Fibroblast of lung (primary cell): Measurements from ENCODE around the gene MBD6. TPM values are rescaled to one million over a fixed set of nuclear protein-coding genes. Genes with fewer than 3 reads are reported as not detected.

Source experiments
- DNase-seq, 2 donors: peaks; one replicate each; pipeline versions ENCODE4 v3.0.0 to v3.0.0-alpha.2; 2010; ENCODE audit warnings: low read depth in 2 of 2
- H2AFZ ChIP-seq: 2 replicates; pipeline ENCODE4 v1.5.1; 2012; ENCODE audit warnings: low read length, control low read depth, inconsistent platforms
- H3K27ac ChIP-seq: 2 replicates; pipeline ENCODE4 v1.5.1; 2011; ENCODE audit warnings: low read length, control low read depth; ENCODE audit not compliant: insufficient read depth
- H3K27me3 ChIP-seq: 2 replicates; pipeline ENCODE4 v1.5.1; 2011; ENCODE audit warnings: mild to moderate bottlenecking, low read length; ENCODE audit not compliant: control insufficient read depth, insufficient read depth
- H3K36me3 ChIP-seq: 2 replicates; pipeline ENCODE4 v1.5.1; 2011; ENCODE audit warnings: low read length; ENCODE audit not compliant: control insufficient read depth, insufficient read depth
- H3K4me1 ChIP-seq: 2 replicates; pipeline ENCODE4 v1.5.1; 2011; ENCODE audit warnings: low read length; ENCODE audit not compliant: control insufficient read depth, insufficient read depth; ENCODE audit errors: extremely low read depth
- H3K4me2 ChIP-seq: 2 replicates; pipeline ENCODE4 v1.5.1; 2011; ENCODE audit warnings: low read length, control low read depth; ENCODE audit not compliant: insufficient read depth; ENCODE audit errors: extremely low read depth
- H3K4me3 ChIP-seq, 4 experiments: fragments of 200-600 bp in 1 of 4; sonication (generic) in 1 of 4; replicated peaks in 1 of 4; 2 replicates each; pipeline ENCODE4 v1.5.1; 2011 to 2016; ENCODE audit warnings: low read length in 4 of 4, low read depth in 3 of 4, mild to moderate bottlenecking in 3 of 4, control low read depth in 2 of 4, inconsistent platforms in 1 of 4, mixed read lengths in 1 of 4; ENCODE audit not compliant: insufficient read depth in 1 of 4; ENCODE audit errors: control extremely low read depth in 1 of 4
- H3K79me2 ChIP-seq: 2 replicates; pipeline ENCODE4 v1.5.1; 2012; ENCODE audit warnings: mild to moderate bottlenecking, low read length, inconsistent platforms; ENCODE audit not compliant: control insufficient read depth, insufficient read depth
- H3K9ac ChIP-seq: 2 replicates; pipeline ENCODE4 v1.5.1; 2011; ENCODE audit warnings: mild to moderate bottlenecking, low read length, control low read depth; ENCODE audit not compliant: insufficient read depth
- H3K9me3 ChIP-seq: 2 replicates; pipeline ENCODE4 v1.5.1; 2012; ENCODE audit warnings: low read depth, low read length; ENCODE audit not compliant: control insufficient read depth, insufficient read depth
- H4K20me1 ChIP-seq: 2 replicates; pipeline ENCODE4 v1.5.1; 2011; ENCODE audit warnings: low read length; ENCODE audit not compliant: control insufficient read depth, insufficient read depth; ENCODE audit errors: extremely low read depth
- EZH2 ChIP-seq: IDR thresholded peaks from 2 replicates; pipeline ENCODE4 v1.5.1; 2012; ENCODE audit warnings: low read length, control low read depth, mild to moderate bottlenecking; ENCODE audit errors: missing control alignments
- polyA plus RNA-seq, 2 donors: library from polyadenylated mRNA; depleted of rRNA in 1 of 2; stranded (reverse) in 1 of 2; unstranded in 1 of 2; fragments of >200 nt; gene quantifications; 2 replicates each; pipeline ENCODE4 v1.2.1, GENCODE V29; 2011 to 2012; ENCODE audit warnings: missing spikeins in 1 of 2
- total RNA-seq: library from RNA; depleted of rRNA; stranded (reverse); fragments of >200 nt; gene quantifications from 2 replicates; pipeline ENCODE4 v1.2.1, GENCODE V29; 2014
- TF ChIP-seq, protein P1 (sequence below), 2 donors: IDR thresholded peaks in 1 of 2; conservative IDR thresholded peaks in 1 of 2; 1 replicate in 1 of 2; 2 replicates in 1 of 2; pipeline ENCODE4 v1.5.1; 2011 to 2012; ENCODE audit warnings: low read length in 2 of 2, control low read depth in 1 of 2, inconsistent platforms in 1 of 2, low read depth in 1 of 2, mild to moderate bottlenecking in 1 of 2

MBD6 gene
- total and polyA plus RNA-seq, 2 donors (not counting 1 experiment from before 2014, with no cell fraction given) = 3.0 to 7.1 TPM

DNA sequence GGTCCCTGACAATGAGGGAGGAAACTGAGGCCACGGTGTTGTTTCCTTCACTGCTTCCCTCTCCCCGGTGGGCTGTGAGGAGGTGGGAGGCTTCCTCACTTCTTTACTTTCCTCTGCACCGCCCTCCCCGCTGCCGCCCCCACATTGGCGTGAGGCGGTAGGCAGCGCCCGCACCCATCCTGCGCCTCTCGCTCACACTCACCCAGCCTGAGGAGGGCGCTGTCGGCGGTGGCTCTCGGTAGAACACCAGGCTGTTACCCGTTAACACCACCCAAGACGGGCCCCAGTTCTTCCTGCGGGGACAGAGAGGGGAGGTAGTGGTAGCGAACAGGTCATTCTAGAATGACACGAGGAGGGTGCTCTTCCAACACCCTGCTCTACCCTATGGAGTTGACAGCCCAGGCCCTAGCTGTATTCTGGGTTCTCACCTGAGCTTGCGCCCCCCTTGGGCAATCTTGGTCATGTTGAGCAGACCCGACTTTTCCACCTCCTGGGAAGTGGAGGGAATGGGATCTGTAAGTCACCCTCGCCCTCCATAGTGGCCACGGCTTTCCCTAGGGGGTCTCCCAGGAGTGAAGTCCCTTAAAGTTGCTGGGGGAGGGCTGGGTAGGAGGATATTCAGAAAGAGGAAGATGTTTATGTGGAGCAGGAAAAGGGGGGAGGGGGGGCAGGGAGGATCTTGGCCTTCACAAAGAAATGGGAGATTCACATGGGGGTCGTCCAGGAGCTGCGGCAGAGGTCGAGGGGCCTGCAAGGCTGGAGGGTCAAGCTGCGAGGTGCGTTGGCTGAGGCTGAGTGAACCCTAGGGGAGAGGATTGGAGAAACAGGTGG, 46.2 kb upstream of the MBD6 start:
- Histone ChIP-seq H3K79me2 (no peaks in the 10 kb centered on the region), H4K20me1 (no peaks in the 10 kb centered on the region), H3K9me3 (no peaks in the 10 kb centered on the region), H3K9ac (no peak overlapping the region), H3K4me3 (peak overlapping the region in 1 of 4 experiments; percentile 33), H3K36me3 (no peaks in the 10 kb centered on the region), H3K4me2 (peak overlapping the region; percentile 79), H3K27me3 (peaks cover 63% of the 10 kb centered on the region), H3K27ac (no peak overlapping the region), H2AFZ (no peak overlapping the region), H3K4me1 (no peaks in the 10 kb centered on the region)
- no peak for TF ChIP-seq EZH2
- TF ChIP-seq, protein P1, sequence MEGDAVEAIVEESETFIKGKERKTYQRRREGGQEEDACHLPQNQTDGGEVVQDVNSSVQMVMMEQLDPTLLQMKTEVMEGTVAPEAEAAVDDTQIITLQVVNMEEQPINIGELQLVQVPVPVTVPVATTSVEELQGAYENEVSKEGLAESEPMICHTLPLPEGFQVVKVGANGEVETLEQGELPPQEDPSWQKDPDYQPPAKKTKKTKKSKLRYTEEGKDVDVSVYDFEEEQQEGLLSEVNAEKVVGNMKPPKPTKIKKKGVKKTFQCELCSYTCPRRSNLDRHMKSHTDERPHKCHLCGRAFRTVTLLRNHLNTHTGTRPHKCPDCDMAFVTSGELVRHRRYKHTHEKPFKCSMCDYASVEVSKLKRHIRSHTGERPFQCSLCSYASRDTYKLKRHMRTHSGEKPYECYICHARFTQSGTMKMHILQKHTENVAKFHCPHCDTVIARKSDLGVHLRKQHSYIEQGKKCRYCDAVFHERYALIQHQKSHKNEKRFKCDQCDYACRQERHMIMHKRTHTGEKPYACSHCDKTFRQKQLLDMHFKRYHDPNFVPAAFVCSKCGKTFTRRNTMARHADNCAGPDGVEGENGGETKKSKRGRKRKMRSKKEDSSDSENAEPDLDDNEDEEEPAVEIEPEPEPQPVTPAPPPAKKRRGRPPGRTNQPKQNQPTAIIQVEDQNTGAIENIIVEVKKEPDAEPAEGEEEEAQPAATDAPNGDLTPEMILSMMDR (conservative IDR thresholded peaks at IDR 0.05 in 1 of 2, IDR thresholded peaks at IDR 0.05 in 1 of 2; ENCODE audit: low read depth in 1 of 2, low read length in 2 of 2) = no peak
- no peak for DNase-seq

DNA sequence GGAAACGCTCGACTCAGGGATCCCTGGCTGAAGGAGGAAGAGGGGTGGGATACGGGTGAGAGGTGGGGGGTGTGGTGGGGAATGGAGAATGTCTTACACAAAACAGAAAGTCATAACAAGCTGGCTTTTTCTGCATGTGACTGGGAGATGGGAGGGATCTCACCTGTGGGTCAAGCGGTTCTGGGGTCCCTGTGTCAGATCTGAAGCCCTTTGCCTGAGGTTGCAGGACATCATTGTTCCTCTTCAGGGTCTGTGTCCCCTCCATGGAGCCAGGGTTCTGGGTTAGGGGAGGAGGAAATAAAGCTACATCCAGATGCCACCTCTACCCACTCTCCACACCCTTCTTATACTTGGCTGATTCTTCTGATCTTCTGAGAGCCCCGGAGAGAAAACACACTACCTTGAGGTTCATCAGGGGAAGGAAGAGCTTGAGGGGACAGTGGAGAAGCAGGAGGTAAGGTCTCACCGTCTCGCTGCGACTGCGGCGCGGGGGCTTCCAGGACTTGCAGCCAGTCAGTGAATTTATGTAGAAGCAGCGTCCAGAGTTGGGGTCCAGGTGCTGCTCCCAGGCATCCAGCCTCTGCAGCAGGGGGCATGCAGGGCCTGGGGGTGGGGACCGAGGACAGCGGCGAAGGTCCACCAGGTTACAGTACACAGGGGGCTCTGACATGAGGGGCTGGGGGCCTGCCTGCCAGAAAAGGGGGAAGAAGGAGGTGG, 45.5 kb upstream of the MBD6 start:
- Histone ChIP-seq H3K9ac (no peak overlapping the region), H3K36me3 (no peaks in the 10 kb centered on the region), H3K4me1 (no peaks in the 10 kb centered on the region), H4K20me1 (no peaks in the 10 kb centered on the region), H3K4me2 (no peak overlapping the region), H2AFZ (no peak overlapping the region), H3K27me3 (peaks cover 63% of the 10 kb centered on the region), H3K79me2 (no peaks in the 10 kb centered on the region), H3K4me3 (no peak overlapping the region), H3K27ac (no peak overlapping the region), H3K9me3 (no peaks in the 10 kb centered on the region)
- TF ChIP-seq, protein P1 (conservative IDR thresholded peaks at IDR 0.05 in 1 of 2, IDR thresholded peaks at IDR 0.05 in 1 of 2; ENCODE audit: low read depth in 1 of 2, low read length in 2 of 2) = no peak
- TF ChIP-seq EZH2 = no peak
- DNase-seq = no peak
